NCI-H146 treated with DMSO at 0.1 percent for 48 hours (cell line): ENCODE results near the gene MMP2.

Experiments
- DNase-seq: peaks from one replicate; lab custom pipeline; 2025; ENCODE audit not compliant: unreplicated experiment; lab: John Stamatoyannopoulos, UW

Gene MMP2

GRCh38 chr16:55478827-55479429, at the start of gene MMP2:
MMP2 (plus strand) TSS chr16:55479198; CDS start chr16:55479480, 282 bp downstream.
- DNase-seq = no peak

GRCh38 chr16:55433030-55433429, 46.0 kb upstream of the MMP2 start:
- DNase-seq = no peak

GRCh38 chr16:55433535-55433934, 45.5 kb upstream of the MMP2 start:
- no peak for DNase-seq

GRCh38 chr16:55434000-55434399, 45.0 kb upstream of the MMP2 start:
- no peak for DNase-seq

- no peak for DNase-seq
Observed at GRCh38 chr16:55435387-55435786, 43.6 kb upstream of the MMP2 start.

- no peak for DNase-seq
Observed at GRCh38 chr16:55436587-55436986, 42.4 kb upstream of the MMP2 start.

GRCh38 chr16:55437625-55438024, 41.4 kb upstream of the MMP2 start:
- DNase-seq = no peak

- no peak for DNase-seq
Observed at GRCh38 chr16:55438281-55438680, 40.7 kb upstream of the MMP2 start.

- no peak for DNase-seq
Observed at GRCh38 chr16:55439101-55439690, 39.8 kb upstream of the MMP2 start.

- DNase-seq = no peak
Observed at GRCh38 chr16:55443434-55444346, 35.3 kb upstream of the MMP2 start.

- DNase-seq = no peak
Observed at GRCh38 chr16:55444754-55445485, 34.1 kb upstream of the MMP2 start.

- no peak for DNase-seq
Observed at GRCh38 chr16:55447231-55447630, 31.8 kb upstream of the MMP2 start.

- DNase-seq = no peak
Observed at GRCh38 chr16:55452996-55453395, 26.0 kb upstream of the MMP2 start.

GRCh38 chr16:55453909-55454308, 25.1 kb upstream of the MMP2 start:
- no peak for DNase-seq

GRCh38 chr16:55454861-55455260, 24.1 kb upstream of the MMP2 start:
- no peak for DNase-seq

- DNase-seq = no peak
Observed at GRCh38 chr16:55462241-55462640, 16.8 kb upstream of the MMP2 start.

GRCh38 chr16:55464375-55464774, 14.6 kb upstream of the MMP2 start:
- no peak for DNase-seq

- DNase-seq = peak; percentile 1
Observed at GRCh38 chr16:55465077-55465896, 13.7 kb upstream of the MMP2 start.

- DNase-seq = no peak
Observed at GRCh38 chr16:55466209-55466608, 12.8 kb upstream of the MMP2 start.

- no peak for DNase-seq
Observed at GRCh38 chr16:55467898-55468297, 11.1 kb upstream of the MMP2 start.
